GM06990 (cell line): Measurements from ENCODE around the gene UCP2.

Source experiments
- DNase-seq: peaks from one replicate; pipeline ENCODE4 v3.0.0-alpha.2; 2011; ENCODE audit not compliant: insufficient read length; ENCODE audit errors: extremely low read depth
- H3K27me3 ChIP-seq: replicated peaks from 2 replicates; pipeline ENCODE4 v1.6.0; 2011; ENCODE audit warnings: low read length; ENCODE audit not compliant: control insufficient read depth, insufficient read depth
- H3K36me3 ChIP-seq: 2 replicates; pipeline ENCODE4 v1.5.1; 2011; ENCODE audit warnings: low read length; ENCODE audit not compliant: control insufficient read depth, insufficient read depth
- H3K4me3 ChIP-seq: replicated peaks from 2 replicates; pipeline ENCODE4 v1.5.1; 2011; ENCODE audit warnings: low read depth, mild to moderate bottlenecking, control low read depth, low read length
- CTCF ChIP-seq: IDR thresholded peaks from 2 replicates; pipeline ENCODE4 v1.5.1; 2011; ENCODE audit warnings: low read length, control low read depth, mild to moderate bottlenecking, inconsistent platforms; ENCODE audit not compliant: insufficient read depth, poor library complexity, severe bottlenecking

Gene UCP2

DNA sequence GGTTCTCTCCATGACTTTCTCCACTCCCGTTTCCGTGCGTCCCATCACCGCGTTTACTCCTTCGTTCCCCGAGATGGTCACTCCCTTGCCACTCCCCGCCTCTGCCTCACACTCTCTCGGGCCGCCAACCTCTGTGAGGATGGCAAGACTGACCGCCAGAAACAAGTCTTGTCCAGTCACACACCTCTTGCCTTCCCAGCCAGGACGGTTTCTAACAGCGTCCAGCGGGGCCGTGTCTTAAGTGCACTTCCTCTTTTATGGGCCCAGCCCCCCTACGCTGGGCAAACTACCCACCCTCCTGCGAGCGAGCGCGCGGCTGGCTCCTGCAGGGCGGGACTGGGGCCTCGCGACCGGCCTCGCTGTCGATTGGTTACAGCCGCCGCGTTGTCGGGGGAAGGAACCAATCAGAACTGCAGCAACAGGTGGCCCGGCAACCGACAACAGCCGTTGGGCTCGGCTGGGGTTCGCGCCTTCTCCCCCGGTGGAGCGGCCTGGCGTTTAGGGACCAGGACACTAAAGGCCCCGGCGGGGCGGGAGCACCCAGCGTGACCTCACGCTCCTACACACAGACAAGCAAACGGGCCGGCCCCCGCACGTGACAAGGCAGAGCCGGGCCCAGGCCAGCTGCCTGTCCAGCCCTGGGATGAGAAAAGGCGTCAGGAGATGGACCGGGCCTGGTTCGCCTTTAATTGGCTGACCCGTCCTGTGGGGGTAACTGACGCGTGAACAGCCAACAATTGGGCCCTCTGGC is 522 bp upstream of the UCP2 start:
- no peaks in the 10 kb centered on the region for H3K27me3 ChIP-seq
- TF ChIP-seq CTCF = no peak
- peak; percentile 97 for DNase-seq
- peaks cover 9% of the 10 kb centered on the region for H3K36me3 ChIP-seq
- H3K4me3 ChIP-seq = peak overlapping the region; percentile 94

DNA sequence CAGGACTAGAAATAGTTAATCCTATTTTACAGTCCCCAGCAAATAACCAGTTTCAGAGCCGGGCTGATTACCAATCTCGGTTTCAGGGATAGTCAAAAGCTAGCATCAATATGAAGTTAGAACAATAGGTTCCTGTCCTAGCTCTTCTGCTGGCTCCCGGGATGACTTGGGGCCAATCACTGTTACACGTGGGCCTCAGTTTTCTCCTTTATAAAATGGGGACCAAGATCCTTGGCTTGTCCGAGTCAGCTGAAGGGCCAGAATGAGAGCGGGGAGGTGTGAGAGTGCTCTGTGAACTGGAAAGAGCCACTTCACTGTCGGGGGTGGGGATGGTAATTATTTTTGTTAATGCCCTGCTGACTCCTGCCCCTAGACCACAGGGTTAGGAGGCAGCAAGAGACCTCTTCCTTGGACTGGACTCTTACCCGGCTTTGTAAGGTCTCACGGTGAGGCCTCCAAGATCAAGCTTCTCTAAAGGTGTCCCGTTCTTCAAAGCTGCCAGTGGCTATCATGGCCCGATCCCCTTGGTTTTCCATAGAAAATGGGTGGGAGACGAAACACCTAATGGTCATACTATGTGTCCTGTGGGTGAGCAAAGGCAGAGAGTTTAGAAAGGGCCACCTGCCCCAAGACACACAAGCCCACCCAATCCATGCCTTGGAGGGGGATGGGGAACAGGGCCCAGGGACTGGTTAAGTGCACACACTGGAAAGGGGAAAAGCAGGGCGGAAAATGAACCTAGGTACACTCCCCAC is 1.4 kb downstream of the UCP2 start:
- DNase-seq = no peak
- no peak for TF ChIP-seq CTCF
- Histone ChIP-seq H3K27me3 (no peaks in the 10 kb centered on the region), H3K4me3 (peak overlapping the region; percentile 94), H3K36me3 (peaks cover 27% of the 10 kb centered on the region)

- TF ChIP-seq CTCF = no peak
- Histone ChIP-seq H3K27me3 (no peaks in the 10 kb centered on the region), H3K4me3 (peak overlapping the region; percentile 94), H3K36me3 (peaks cover 34% of the 10 kb centered on the region)
- DNase-seq = peak; percentile 87
Measured at GRCh38 chr11:73980001-73980961, 2.4 kb downstream of the UCP2 start.

DNA sequence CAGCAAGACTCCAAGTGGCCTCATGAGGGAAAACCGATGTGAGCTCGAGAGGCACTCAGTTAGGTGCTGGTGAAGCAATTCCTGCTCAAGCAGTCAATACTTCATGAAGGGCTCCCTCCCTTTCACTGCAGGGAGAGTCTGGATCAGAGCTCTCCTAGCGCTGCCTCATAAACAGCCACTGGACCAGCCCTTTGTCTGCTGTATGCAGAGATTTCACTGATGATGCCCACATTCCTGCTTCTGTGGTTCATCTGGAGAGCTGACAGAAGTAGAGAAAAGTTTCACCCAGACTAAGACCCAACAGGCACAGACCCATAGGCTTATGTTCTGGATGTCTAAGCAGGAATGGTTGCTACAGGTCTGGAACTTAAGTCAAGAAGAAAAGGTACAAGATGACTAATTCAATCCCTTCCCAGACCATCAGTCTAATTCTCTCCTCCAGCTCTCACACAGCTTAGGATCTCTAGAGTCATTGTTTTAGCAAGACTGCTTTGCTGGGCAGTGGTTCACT is 4.0 kb downstream of the UCP2 start:
- DNase-seq = no peak
- Histone ChIP-seq H3K27me3 (no peaks in the 10 kb centered on the region), H3K36me3 (peaks cover 42% of the 10 kb centered on the region), H3K4me3 (no peak overlapping the region)
- no peak for TF ChIP-seq CTCF

DNA sequence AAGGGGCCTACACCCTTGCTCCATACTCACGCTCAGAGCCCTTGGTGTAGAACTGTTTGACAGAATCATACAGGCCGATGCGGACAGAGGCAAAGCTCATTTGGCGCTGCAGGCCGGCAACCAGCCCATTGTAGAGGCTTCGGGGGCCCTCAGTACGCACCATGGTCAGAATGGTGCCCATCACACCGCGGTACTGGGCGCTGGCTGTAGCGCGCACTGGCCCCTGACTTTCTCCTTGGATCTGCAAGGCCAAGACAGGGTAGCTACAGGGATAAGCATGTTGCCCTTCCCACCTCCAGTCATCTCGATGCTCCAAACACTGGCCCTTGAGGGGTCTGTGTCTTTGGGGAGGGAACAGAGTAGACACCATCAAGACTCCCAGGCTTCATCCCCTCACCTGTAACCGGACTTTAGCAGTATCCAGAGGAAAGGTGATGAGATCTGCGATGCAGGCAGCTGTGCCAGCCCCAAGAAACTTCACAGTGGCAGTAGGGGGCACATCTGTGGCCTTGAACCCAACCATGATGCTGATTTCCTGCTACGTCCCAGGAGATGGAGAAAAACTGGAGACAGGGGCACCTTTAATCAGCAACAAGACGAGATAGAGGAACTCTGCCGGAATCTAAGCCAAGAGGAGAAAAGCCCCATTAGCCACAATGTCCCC is 4.7 kb downstream of the UCP2 start:
- no peak for DNase-seq
- peaks cover 42% of the 10 kb centered on the region for H3K36me3 ChIP-seq
- H3K27me3 ChIP-seq = no peaks in the 10 kb centered on the region
- H3K4me3 ChIP-seq = no peak overlapping the region
- TF ChIP-seq CTCF = no peak
